Subcutaneous adipose tissue (tissue), 4 donors: ENCODE results near the gene LRRC32. TPM values are rescaled to one million over a fixed set of nuclear protein-coding genes. Genes with fewer than 3 reads are reported as not detected.

Experiments used
- CTCF ChIP-seq: fragments of 450-650 bp; IDR thresholded peaks from one replicate; pipeline ENCODE4 v1.5.1; 2016; ENCODE audit warnings: low read depth, mild to moderate bottlenecking, control low read depth, antibody characterized with exemption, moderate library complexity
- total RNA-seq, 4 donors: library from RNA; depleted of rRNA; stranded (reverse); fragments of >200 nt; gene quantifications; one replicate each; pipeline ENCODE4 v1.1.0, GENCODE V29; 2016

Gene LRRC32
- total RNA-seq, 4 donors from 2014 or later: 30.1 to 93.6 (median 57.6) TPM

- no peak for TF ChIP-seq CTCF
These were observed 33.8 kb upstream of the LRRC32 start for GRCh38 chr11:76704171-76704948.

- TF ChIP-seq CTCF: no peak
These were observed 33.2 kb upstream of the LRRC32 start for GRCh38 chr11:76703707-76704106.

GRCh38 chr11:76702336-76703128 is 32.0 kb upstream of the LRRC32 start:
- TF ChIP-seq CTCF: no peak

GRCh38 chr11:76701294-76702040 is 30.9 kb upstream of the LRRC32 start:
- TF ChIP-seq CTCF: no peak

- TF ChIP-seq CTCF: no peak
These were observed 29.9 kb upstream of the LRRC32 start for GRCh38 chr11:76700177-76701100.

- TF ChIP-seq CTCF: no peak
These were observed 29.0 kb upstream of the LRRC32 start for GRCh38 chr11:76699451-76700091.
